K562 (cell line): ENCODE data around the gene PA2G4. TPM values are rescaled to one million over a fixed set of nuclear protein-coding genes. Genes with fewer than 3 reads are reported as not detected.
A peak's percentile ranks its signal among the peaks of the same experiment; 100 is the strongest.

ENCODE experiments used
- ATF1 ChIP-seq, 2 experiments: fragments of 450-650 bp in 1 of 2; IDR thresholded peaks; 2 replicates each; pipeline ENCODE4 v1.6.1; 2016; ENCODE audit warnings: missing compliant biosample characterization in 1 of 2, missing genetic modification characterization in 1 of 2
- ATF7 ChIP-seq: fragments of 450-650 bp; IDR thresholded peaks from 2 replicates; pipeline ENCODE4 v1.7.1; 2014; ENCODE audit warnings: mild to moderate bottlenecking, moderate library complexity
- CEBPG ChIP-seq, 3 experiments: fragments of 200-800 bp in 1 of 3; sonication (Bioruptor generic) in 1 of 3; sonication (generic) in 1 of 3; formaldehyde crosslinking in 1 of 3; IDR thresholded peaks in 2 of 3; conservative IDR thresholded peaks in 1 of 3; 2 replicates each; pipeline versions ENCODE4 v1.6.1 to v1.8.0; 2016 to 2022; ENCODE audit warnings: missing compliant biosample characterization in 2 of 3, missing genetic modification characterization in 2 of 3, mild to moderate bottlenecking in 1 of 3, missing genetic modification reagents in 1 of 3
- CTBP1 ChIP-seq: fragments of 450-650 bp; IDR thresholded peaks from 2 replicates; pipeline ENCODE4 v1.6.1; 2016; ENCODE audit warnings: borderline replicate concordance
- FOXP1 ChIP-seq: sonication (generic); formaldehyde crosslinking; IDR thresholded peaks from 2 replicates; pipeline ENCODE4 v1.8.0; 2022; ENCODE audit warnings: mild to moderate bottlenecking, missing genetic modification reagents
- GABPB1 ChIP-seq: sonication (generic); formaldehyde crosslinking; IDR thresholded peaks from 2 replicates; pipeline ENCODE4 v1.8.0; 2022; ENCODE audit warnings: mild to moderate bottlenecking, missing genetic modification reagents
- HDAC8 ChIP-seq: fragments of 450-650 bp; IDR thresholded peaks from 2 replicates; pipeline ENCODE4 v1.6.1; 2016; ENCODE audit warnings: mild to moderate bottlenecking, missing genetic modification characterization, moderate library complexity, missing compliant biosample characterization
- HMGN3 ChIP-seq: IDR thresholded peaks from 2 replicates; pipeline ENCODE4 v1.6.1; 2011; ENCODE audit warnings: borderline replicate concordance, low read depth, mild to moderate bottlenecking, mixed read lengths, low read length; ENCODE audit not compliant: insufficient read length; ENCODE audit errors: extremely low read depth
- KLF13 ChIP-seq: fragments of 450-650 bp; IDR thresholded peaks from 2 replicates; pipeline ENCODE4 v1.6.1; 2016; ENCODE audit warnings: missing genetic modification characterization, low read depth, mild to moderate bottlenecking, missing compliant biosample characterization, moderate library complexity, borderline replicate concordance
- LARP7 ChIP-seq: fragments of 450-650 bp; IDR thresholded peaks from 2 replicates; pipeline ENCODE4 v1.6.1; 2016
- LCOR ChIP-seq: sonication (generic); formaldehyde crosslinking; IDR thresholded peaks from 2 replicates; pipeline ENCODE4 v1.8.0; 2022; ENCODE audit warnings: mild to moderate bottlenecking, missing genetic modification reagents
- MEIS2 ChIP-seq: fragments of 450-650 bp; IDR thresholded peaks from 2 replicates; pipeline ENCODE4 v1.6.1; 2014; ENCODE audit warnings: mild to moderate bottlenecking; ENCODE audit not compliant: partially characterized antibody
- MIER1 ChIP-seq: fragments of 450-650 bp; IDR thresholded peaks from 2 replicates; pipeline ENCODE4 v1.6.1; 2016; ENCODE audit warnings: antibody characterized with exemption, mild to moderate bottlenecking, low read depth
- MTA1 ChIP-seq: fragments of 450-650 bp; IDR thresholded peaks from 2 replicates; pipeline ENCODE4 v1.6.1; 2017; ENCODE audit warnings: borderline replicate concordance
- MTA3 ChIP-seq: fragments of 450-650 bp; formaldehyde crosslinking; IDR thresholded peaks from 2 replicates; pipeline ENCODE4 v1.6.1; 2017; ENCODE audit warnings: mild to moderate bottlenecking, borderline replicate concordance
- NRF1 ChIP-seq, 2 experiments: fragments of 450-650 bp; IDR thresholded peaks in 1 of 2; conservative IDR thresholded peaks in 1 of 2; 2 replicates each; pipeline ENCODE4 v1.6.1; 2014; ENCODE audit warnings: mild to moderate bottlenecking in 2 of 2
- NUFIP1 ChIP-seq: fragments of 450-650 bp; IDR thresholded peaks from 2 replicates; pipeline ENCODE4 v1.6.1; 2018; ENCODE audit not compliant: partially characterized antibody
- POLR2G ChIP-seq: fragments of 200-400 bp; formaldehyde crosslinking; IDR thresholded peaks from 2 replicates; pipeline ENCODE4 v1.6.1; 2017; ENCODE audit warnings: low read depth, mild to moderate bottlenecking, antibody characterized with exemption, low read length, moderate library complexity
- RNF2 ChIP-seq: sonication (generic); IDR thresholded peaks from 2 replicates; pipeline ENCODE4 v1.6.1; 2016
- SIN3B ChIP-seq: fragments of 450-650 bp; IDR thresholded peaks from 2 replicates; pipeline ENCODE4 v1.6.1; 2017; ENCODE audit warnings: low read depth, mild to moderate bottlenecking, moderate library complexity
- SP1 ChIP-seq: sonication (generic); formaldehyde crosslinking; IDR thresholded peaks from 2 replicates; pipeline ENCODE4 v1.8.1; 2022; ENCODE audit warnings: mild to moderate bottlenecking, missing genetic modification reagents
- TCFL5 ChIP-seq: fragments of 250-450 bp; sonication (Bioruptor Pico); conservative IDR thresholded peaks from 2 replicates; pipeline ENCODE4 v1.6.1; 2021; ENCODE audit warnings: mild to moderate bottlenecking, moderate library complexity, matching md5 sums
- polyA plus RNA-seq, 8 experiments: library from polyadenylated mRNA; depleted of rRNA in 4 of 8; stranded (reverse) in 5 of 8; unstranded in 3 of 8; fragments of >200 nt; fragmentation: Nextera tagmentation in 2 of 8; fragmentation: Illumina TruSeq in 1 of 8; extraction: Ambion mirVana in 2 of 8; extraction: Trizol in 1 of 8; gene quantifications; 2 replicates each; pipeline versions ENCODE4 v1.2.1 to v1.2.3, GENCODE V29; 2011 to 2014; ENCODE audit warnings: inconsistent platforms in 1 of 8, missing spikeins in 1 of 8
- total RNA-seq, 7 experiments: library from RNA; depleted of rRNA in 6 of 7; stranded (reverse); fragments of >200 nt in 6 of 7; fragmentation: Illumina TruSeq in 2 of 7; extraction: Trizol in 2 of 7; gene quantifications; 2 replicates each; pipeline versions ENCODE4 v1.2.1 to v1.2.3, GENCODE V29; 2011 to 2021; ENCODE audit warnings: low replicate concordance in 1 of 7
- TF ChIP-seq, protein P1 (sequence below): sonication (generic); formaldehyde crosslinking; IDR thresholded peaks from 2 replicates; pipeline ENCODE4 v1.8.0; 2022; ENCODE audit warnings: mild to moderate bottlenecking, missing genetic modification reagents
- TF ChIP-seq, protein P2 (sequence below): fragments of 450-650 bp; formaldehyde crosslinking; conservative IDR thresholded peaks from 2 replicates; pipeline ENCODE4 v1.4.0; 2022; ENCODE audit warnings: mild to moderate bottlenecking, missing genetic modification characterization
- TF ChIP-seq, protein P3 (sequence below): sonication (generic); formaldehyde crosslinking; IDR thresholded peaks from 2 replicates; pipeline ENCODE4 v1.4.0; 2020; ENCODE audit warnings: mild to moderate bottlenecking, missing genetic modification reagents

The PA2G4 gene
- total and polyA plus RNA-seq, 9 of the 15 experiments (the other 6 are each of a cell fraction or from before 2014, with no cell fraction given) = 230 to 925 (median 638) TPM

DNA sequence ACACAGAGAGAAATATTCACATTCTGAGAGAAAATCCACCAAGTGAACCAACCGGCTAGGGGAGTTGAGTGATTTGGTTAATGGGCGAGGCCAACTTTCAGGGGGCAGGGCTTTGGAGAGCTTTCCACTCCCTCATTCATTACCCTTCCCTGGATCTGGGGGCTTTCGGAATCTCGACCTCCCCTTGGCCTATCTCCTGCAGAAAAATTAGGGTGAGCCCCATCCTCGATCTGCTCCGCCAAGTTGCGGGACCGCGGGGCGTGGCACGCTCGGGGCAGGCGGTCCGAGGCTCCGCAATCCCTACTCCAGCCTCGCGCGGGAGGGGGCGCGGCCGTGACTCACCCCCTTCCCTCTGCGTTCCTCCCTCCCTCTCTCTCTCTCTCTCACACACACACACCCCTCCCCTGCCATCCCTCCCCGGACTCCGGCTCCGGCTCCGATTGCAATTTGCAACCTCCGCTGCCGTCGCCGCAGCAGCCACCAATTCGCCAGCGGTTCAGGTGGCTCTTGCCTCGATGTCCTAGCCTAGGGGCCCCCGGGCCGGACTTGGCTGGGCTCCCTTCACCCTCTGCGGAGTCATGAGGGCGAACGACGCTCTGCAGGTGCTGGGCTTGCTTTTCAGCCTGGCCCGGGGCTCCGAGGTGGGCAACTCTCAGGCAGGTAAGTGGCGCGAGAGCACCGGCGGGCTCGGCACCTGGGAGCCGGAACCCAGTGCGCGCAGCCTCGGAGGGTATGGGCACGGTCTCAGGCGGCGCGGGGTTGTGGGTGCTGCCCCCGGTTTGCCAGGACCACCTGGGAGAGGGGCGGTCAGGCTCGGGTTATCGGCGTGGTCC, 24.4 kb upstream of the PA2G4 start, which contains the start of gene ERBB3 (continued):
- TF ChIP-seq GABPB1 (CRISPR knock-in tag) (peak; percentile 53; the same call in 1 of the 2 replicates), MIER1 (no peak), CEBPG (CRISPR knock-in tag; IDR thresholded peaks at IDR 0.05) (no peak), CEBPG (tag; conservative IDR thresholded peaks at IDR 0.05 in 1 of 2, IDR thresholded peaks at IDR 0.05 in 1 of 2) (no peak), MTA3 (peak; percentile 53; the same call in 1 of the 2 replicates), TCFL5 (no peak), SIN3B (no peak), HDAC8 (tag) (peak; percentile 26; the same call in 1 of the 2 replicates), CTBP1 (peak; percentile 87; the same call in 1 of the 2 replicates), LARP7 (0 out of 2 replicates have a peak, but pooled peaks have one; percentile 53), RNF2 (peak; percentile 73; the same call in 1 of the 2 replicates), NUFIP1 (no peak), MTA1 (peak; percentile 83; the same call in 1 of the 2 replicates), MEIS2 (peak; percentile 33), ATF7 (peak; percentile 74), LCOR (CRISPR knock-in tag) (peak; percentile 80), ATF1 (CRISPR knock-in tag; IDR thresholded peaks at IDR 0.05) (no peak), ATF1 (tag; IDR thresholded peaks at IDR 0.05) (peak; percentile 60; the same call in 1 of the 2 replicates), HMGN3 (peak; percentile 77), POLR2G (peak; percentile 79), KLF13 (tag) (peak; percentile 68), SP1 (CRISPR knock-in tag) (peak; percentile 76), NRF1 (conservative IDR thresholded peaks at IDR 0.05 in 1 of 2, IDR thresholded peaks at IDR 0.05 in 1 of 2) (peak; percentile 48 to 59), FOXP1 (CRISPR knock-in tag) (peak; percentile 67)
- TF ChIP-seq, protein P1, sequence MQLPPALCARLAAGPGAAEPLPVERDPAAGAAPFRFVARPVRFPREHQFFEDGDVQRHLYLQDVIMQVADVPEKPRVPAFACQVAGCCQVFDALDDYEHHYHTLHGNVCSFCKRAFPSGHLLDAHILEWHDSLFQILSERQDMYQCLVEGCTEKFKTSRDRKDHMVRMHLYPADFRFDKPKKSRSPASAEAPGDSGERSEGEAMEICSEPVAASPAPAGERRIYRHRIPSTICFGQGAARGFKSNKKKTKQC = peak; percentile 19; the same call in 1 of the 2 replicates
- TF ChIP-seq, protein P2, sequence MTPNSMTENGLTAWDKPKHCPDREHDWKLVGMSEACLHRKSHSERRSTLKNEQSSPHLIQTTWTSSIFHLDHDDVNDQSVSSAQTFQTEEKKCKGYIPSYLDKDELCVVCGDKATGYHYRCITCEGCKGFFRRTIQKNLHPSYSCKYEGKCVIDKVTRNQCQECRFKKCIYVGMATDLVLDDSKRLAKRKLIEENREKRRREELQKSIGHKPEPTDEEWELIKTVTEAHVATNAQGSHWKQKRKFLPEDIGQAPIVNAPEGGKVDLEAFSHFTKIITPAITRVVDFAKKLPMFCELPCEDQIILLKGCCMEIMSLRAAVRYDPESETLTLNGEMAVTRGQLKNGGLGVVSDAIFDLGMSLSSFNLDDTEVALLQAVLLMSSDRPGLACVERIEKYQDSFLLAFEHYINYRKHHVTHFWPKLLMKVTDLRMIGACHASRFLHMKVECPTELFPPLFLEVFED = no peak
- TF ChIP-seq, protein P3, sequence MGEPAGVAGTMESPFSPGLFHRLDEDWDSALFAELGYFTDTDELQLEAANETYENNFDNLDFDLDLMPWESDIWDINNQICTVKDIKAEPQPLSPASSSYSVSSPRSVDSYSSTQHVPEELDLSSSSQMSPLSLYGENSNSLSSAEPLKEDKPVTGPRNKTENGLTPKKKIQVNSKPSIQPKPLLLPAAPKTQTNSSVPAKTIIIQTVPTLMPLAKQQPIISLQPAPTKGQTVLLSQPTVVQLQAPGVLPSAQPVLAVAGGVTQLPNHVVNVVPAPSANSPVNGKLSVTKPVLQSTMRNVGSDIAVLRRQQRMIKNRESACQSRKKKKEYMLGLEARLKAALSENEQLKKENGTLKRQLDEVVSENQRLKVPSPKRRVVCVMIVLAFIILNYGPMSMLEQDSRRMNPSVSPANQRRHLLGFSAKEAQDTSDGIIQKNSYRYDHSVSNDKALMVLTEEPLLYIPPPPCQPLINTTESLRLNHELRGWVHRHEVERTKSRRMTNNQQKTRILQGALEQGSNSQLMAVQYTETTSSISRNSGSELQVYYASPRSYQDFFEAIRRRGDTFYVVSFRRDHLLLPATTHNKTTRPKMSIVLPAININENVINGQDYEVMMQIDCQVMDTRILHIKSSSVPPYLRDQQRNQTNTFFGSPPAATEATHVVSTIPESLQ (CRISPR knock-in tag) = peak; percentile 55; the same call in 1 of the 2 replicates
